ENCODE data around the gene METAP2.

METAP2 gene

GRCh38 chr12:95528431-95528830 lies 54.5 kb downstream of the METAP2 start:
- Histone ChIP-seq H3K27ac (ENCODE audit: low read depth, low read length, poor library complexity, severe bottlenecking) (no peak overlapping the region), H3K4me2 (ENCODE audit: low read length) (no peak overlapping the region), H3K79me2 (ENCODE audit: insufficient read depth, low read length) (no peaks in the 10 kb centered on the region), H3K9me3 (ENCODE audit: low read length) (no peaks in the 10 kb centered on the region), H4K20me1 (ENCODE audit: insufficient read depth, low read length) (no peaks in the 10 kb centered on the region), H3F3A (ENCODE audit: insufficient read depth, low read length) (no peaks in the 10 kb centered on the region), H3K9me2 (ENCODE audit: low read depth, low read length) (no peaks in the 10 kb centered on the region), H3K36me3 (ENCODE audit: insufficient read depth, low read length) (no peaks in the 10 kb centered on the region), H3K4me1 (ENCODE audit: insufficient read depth, low read length, severe bottlenecking) (no peaks in the 10 kb centered on the region), H2AFZ (ENCODE audit: low read length) (no peak overlapping the region), H3K27me3 (ENCODE audit: insufficient read depth, low read length) (no peaks in the 10 kb centered on the region), H3K9ac (ENCODE audit: low read length) (no peak overlapping the region), H3K4me3 (ENCODE audit: low read depth, low read length, poor library complexity, severe bottlenecking) (no peak overlapping the region)
- no peak for TF ChIP-seq EZH2 (IDR thresholded peaks at IDR 0.05; ENCODE audit: borderline replicate concordance, low read length)
- TF ChIP-seq CTCF (IDR thresholded peaks at IDR 0.05; ENCODE audit: low read length), result no peak

GRCh38 chr12:95529693-95530225 lies 55.8 kb downstream of the METAP2 start:
- H3K36me3 ChIP-seq (ENCODE audit: insufficient read depth, low read length), result no peaks in the 10 kb centered on the region
- H3K4me1 ChIP-seq (ENCODE audit: insufficient read depth, low read length, severe bottlenecking), result no peaks in the 10 kb centered on the region
- no peak overlapping the region for H3K9ac ChIP-seq (ENCODE audit: low read length)
- no peaks in the 10 kb centered on the region for H3K9me3 ChIP-seq (ENCODE audit: low read length)
- no peak overlapping the region for H3K4me3 ChIP-seq (ENCODE audit: low read depth, low read length, poor library complexity, severe bottlenecking)
- no peaks in the 10 kb centered on the region for H3F3A ChIP-seq (ENCODE audit: insufficient read depth, low read length)
- H3K27me3 ChIP-seq (ENCODE audit: insufficient read depth, low read length), result no peaks in the 10 kb centered on the region; the same call in 1 of the 2 replicates
- H3K9me2 ChIP-seq (ENCODE audit: low read depth, low read length), result no peaks in the 10 kb centered on the region
- no peak overlapping the region for H3K4me2 ChIP-seq (ENCODE audit: low read length)
- no peak overlapping the region for H2AFZ ChIP-seq (ENCODE audit: low read length)
- no peaks in the 10 kb centered on the region for H3K79me2 ChIP-seq (ENCODE audit: insufficient read depth, low read length)
- TF ChIP-seq CTCF (IDR thresholded peaks at IDR 0.05; ENCODE audit: low read length), result no peak
- no peak for TF ChIP-seq EZH2 (IDR thresholded peaks at IDR 0.05; ENCODE audit: borderline replicate concordance, low read length)
- no peak overlapping the region for H3K27ac ChIP-seq (ENCODE audit: low read depth, low read length, poor library complexity, severe bottlenecking)
- H4K20me1 ChIP-seq (ENCODE audit: insufficient read depth, low read length), result no peaks in the 10 kb centered on the region

GRCh38 chr12:95532851-95533250 lies 58.9 kb downstream of the METAP2 start:
- H3K4me2 ChIP-seq (ENCODE audit: low read length), result no peak overlapping the region
- H3K9ac ChIP-seq (ENCODE audit: low read length), result no peak overlapping the region
- no peaks in the 10 kb centered on the region for H3K4me1 ChIP-seq (ENCODE audit: insufficient read depth, low read length, severe bottlenecking)
- no peaks in the 10 kb centered on the region for H3K9me3 ChIP-seq (ENCODE audit: low read length)
- TF ChIP-seq EZH2 (IDR thresholded peaks at IDR 0.05; ENCODE audit: borderline replicate concordance, low read length) (no peak), CTCF (IDR thresholded peaks at IDR 0.05; ENCODE audit: low read length) (no peak)
- no peaks in the 10 kb centered on the region for H3K79me2 ChIP-seq (ENCODE audit: insufficient read depth, low read length)
- no peaks in the 10 kb centered on the region for H3K36me3 ChIP-seq (ENCODE audit: insufficient read depth, low read length)
- no peak overlapping the region for H3K4me3 ChIP-seq (ENCODE audit: low read depth, low read length, poor library complexity, severe bottlenecking)
- H3K27me3 ChIP-seq (ENCODE audit: insufficient read depth, low read length), result no peaks in the 10 kb centered on the region; the same call in 1 of the 2 replicates
- no peak overlapping the region for H2AFZ ChIP-seq (ENCODE audit: low read length)
- H3K9me2 ChIP-seq (ENCODE audit: low read depth, low read length), result no peaks in the 10 kb centered on the region
- no peaks in the 10 kb centered on the region for H3F3A ChIP-seq (ENCODE audit: insufficient read depth, low read length)
- H4K20me1 ChIP-seq (ENCODE audit: insufficient read depth, low read length), result no peaks in the 10 kb centered on the region
- no peak overlapping the region for H3K27ac ChIP-seq (ENCODE audit: low read depth, low read length, poor library complexity, severe bottlenecking)
